Lower lobe of right lung (tissue), 2 donors: ENCODE results near the gene SGPL1. TPM values are rescaled to one million over a fixed set of nuclear protein-coding genes. Genes with fewer than 3 reads are reported as not detected.

ENCODE experiments used
- ATAC-seq, 2 donors: fragments of 200-7000 bp; cut with Tn5 transposase; one replicate each; pipeline ENCODE4 v1.9.1; 2020 to 2022; ENCODE audit warnings: mild to moderate bottlenecking in 2 of 2, moderate library complexity in 2 of 2
- DNase-seq: peaks from one replicate; pipeline ENCODE4 v3.0.0-alpha.2; 2020
- H3K27ac ChIP-seq: fragments of 200-600 bp; one replicate; pipeline ENCODE4 v1.8.0; 2022
- H3K27me3 ChIP-seq: fragments of 200-600 bp; one replicate; pipeline ENCODE4 v1.8.0; 2022; ENCODE audit warnings: low read depth
- H3K36me3 ChIP-seq: fragments of 200-600 bp; one replicate; pipeline ENCODE4 v1.8.0; 2022; ENCODE audit warnings: mild to moderate bottlenecking
- H3K4me1 ChIP-seq: fragments of 200-600 bp; one replicate; pipeline ENCODE4 v1.8.0; 2022
- H3K4me3 ChIP-seq: fragments of 200-600 bp; one replicate; pipeline ENCODE4 v1.8.0; 2022; ENCODE audit warnings: mild to moderate bottlenecking
- H3K9me3 ChIP-seq: fragments of 200-600 bp; one replicate; pipeline ENCODE4 v1.8.0; 2022
- CTCF ChIP-seq: fragments of 200-600 bp; IDR thresholded peaks from one replicate; pipeline ENCODE4 v1.8.0; 2022; ENCODE audit warnings: antibody characterized with exemption, mild to moderate bottlenecking
- intact Hi-C: fragments of 100-400 bp; cut with DNase I; formaldehyde crosslinking; loops from one replicate; pipeline ENCODE4 v1.11.0; 2022
- total RNA-seq: library from RNA; stranded (reverse); fragmentation: NEBNext Ultra II Directional; extraction: Animal tissue kit (Norgen Biotek cat#: 25700); gene quantifications from one replicate; pipeline ENCODE4 v1.2.1, GENCODE V29; 2021
- donor health status: DM: no; HTN: yes; CAD: no; lungs with severe emphysema.

The SGPL1 gene
- total RNA-seq, 1 donor from 2014 or later, result 41.2 TPM

- Histone ChIP-seq H3K36me3 (no peaks in the 10 kb centered on the region), H3K27me3 (no peaks in the 10 kb centered on the region), H3K4me3 (no peak overlapping the region), H3K9me3 (no peaks in the 10 kb centered on the region), H3K4me1 (no peaks in the 10 kb centered on the region), H3K27ac (no peak overlapping the region)
- intact Hi-C loops, result no loop called here
- no peak for ATAC-seq
- no peak for DNase-seq
- TF ChIP-seq CTCF, result no peak
Measured at GRCh38 chr10:70772627-70773026, 43.1 kb upstream of the SGPL1 start.

- Histone ChIP-seq H3K27me3 (no peaks in the 10 kb centered on the region), H3K36me3 (no peaks in the 10 kb centered on the region), H3K27ac (no peak overlapping the region), H3K9me3 (no peaks in the 10 kb centered on the region), H3K4me1 (no peaks in the 10 kb centered on the region), H3K4me3 (no peak overlapping the region)
- ATAC-seq (no peak), DNase-seq (no peak)
- intact Hi-C loops, result no loop called here
- no peak for TF ChIP-seq CTCF
Measured at GRCh38 chr10:70773461-70773860, 42.3 kb upstream of the SGPL1 start.

GRCh38 chr10:70773965-70774809, 41.6 kb upstream of the SGPL1 start:
- intact Hi-C loops, result no loop called here
- ATAC-seq (no peak), DNase-seq (no peak)
- TF ChIP-seq CTCF, result no peak
- no peaks in the 10 kb centered on the region for H3K9me3 ChIP-seq
- no peaks in the 10 kb centered on the region for H3K27me3 ChIP-seq
- H3K4me3 ChIP-seq, result no peak overlapping the region
- H3K27ac ChIP-seq, result no peak overlapping the region
- H3K36me3 ChIP-seq, result no peaks in the 10 kb centered on the region
- no peaks in the 10 kb centered on the region for H3K4me1 ChIP-seq

- H3K9me3 ChIP-seq, result no peaks in the 10 kb centered on the region
- ATAC-seq, result peak in 1 of 2 donors; percentile 18
- DNase-seq, result peak; percentile 49
- intact Hi-C loops, result no loop called here
- H3K27ac ChIP-seq, result no peak overlapping the region
- no peak for TF ChIP-seq CTCF
- no peaks in the 10 kb centered on the region for H3K27me3 ChIP-seq
- no peaks in the 10 kb centered on the region for H3K4me1 ChIP-seq
- H3K4me3 ChIP-seq, result no peak overlapping the region
- H3K36me3 ChIP-seq, result no peaks in the 10 kb centered on the region
Measured at GRCh38 chr10:70774810-70775678, 40.7 kb upstream of the SGPL1 start.

- H3K27me3 ChIP-seq, result no peaks in the 10 kb centered on the region
- H3K9me3 ChIP-seq, result no peaks in the 10 kb centered on the region
- DNase-seq (no peak), ATAC-seq (no peak)
- intact Hi-C loops, result no loop called here
- H3K27ac ChIP-seq, result no peak overlapping the region
- H3K4me1 ChIP-seq, result no peaks in the 10 kb centered on the region
- H3K4me3 ChIP-seq, result no peak overlapping the region
- H3K36me3 ChIP-seq, result no peaks in the 10 kb centered on the region
- TF ChIP-seq CTCF, result no peak
Measured at GRCh38 chr10:70775679-70776454, 39.9 kb upstream of the SGPL1 start.
